Endodermal cell (in vitro differentiated cells): ENCODE measurements around the gene ALOXE3. TPM values are rescaled to one million over a fixed set of nuclear protein-coding genes. Genes with fewer than 3 reads are reported as not detected.

Experiments used
- DNase-seq: peaks from one replicate; pipeline ENCODE4 v3.0.0-alpha.2; 2017
- H3K27ac ChIP-seq: 2 replicates; pipeline ENCODE4 v1.5.1; 2013; ENCODE audit warnings: mild to moderate bottlenecking, low read depth, low read length, moderate library complexity
- H3K27me3 ChIP-seq: 2 replicates; pipeline ENCODE4 v1.6.1; 2013; ENCODE audit warnings: mild to moderate bottlenecking, low read length, moderate library complexity; ENCODE audit not compliant: insufficient read depth, control insufficient read depth, poor library complexity, severe bottlenecking
- H3K36me3 ChIP-seq: 2 replicates; pipeline ENCODE4 v1.7.0; 2013; ENCODE audit warnings: mild to moderate bottlenecking, low read length, moderate library complexity; ENCODE audit not compliant: control insufficient read depth, insufficient read depth
- H3K4me1 ChIP-seq: one replicate; pipeline ENCODE4 v1.7.0; 2013; ENCODE audit warnings: low read length; ENCODE audit not compliant: control insufficient read depth, insufficient read depth
- H3K4me3 ChIP-seq: 2 replicates; pipeline ENCODE4 v1.5.1; 2013; ENCODE audit warnings: mild to moderate bottlenecking, low read length, moderate library complexity
- H3K9ac ChIP-seq: 2 replicates; pipeline ENCODE4 v1.6.1; 2013; ENCODE audit warnings: mild to moderate bottlenecking, low read length, moderate library complexity; ENCODE audit not compliant: poor library complexity, severe bottlenecking; ENCODE audit errors: extremely low read depth
- H3K9me3 ChIP-seq: 2 replicates; pipeline ENCODE4 v1.6.1; 2013; ENCODE audit warnings: mild to moderate bottlenecking, low read length, moderate library complexity; ENCODE audit not compliant: control insufficient read depth
- H3K27ac Mint-ChIP-seq: 2 replicates; pipeline ENCODE4 v1.8.0; 2020; ENCODE audit warnings: mixed read lengths
- H3K27me3 Mint-ChIP-seq: 2 replicates; pipeline ENCODE4 v1.8.0; 2021; ENCODE audit warnings: mild to moderate bottlenecking, mixed read lengths; ENCODE audit not compliant: insufficient read depth
- H3K36me3 Mint-ChIP-seq: 2 replicates; pipeline ENCODE4 v1.8.0; 2020; ENCODE audit warnings: low read depth, mixed read lengths
- H3K4me1 Mint-ChIP-seq: 2 replicates; pipeline ENCODE4 v1.8.0; 2020; ENCODE audit warnings: mixed read lengths
- H3K4me3 Mint-ChIP-seq: 2 replicates; pipeline ENCODE4 v1.8.0; 2020; ENCODE audit warnings: mild to moderate bottlenecking, moderate library complexity, mixed read lengths
- H3K9me3 Mint-ChIP-seq: 2 replicates; pipeline ENCODE4 v1.8.0; 2020; ENCODE audit warnings: mild to moderate bottlenecking, mixed read lengths
- CTCF ChIP-seq: fragments of 200-600 bp; sonication (generic); conservative IDR thresholded peaks from 2 replicates; pipeline ENCODE4 v1.5.0; 2021; ENCODE audit warnings: antibody characterized with exemption, mild to moderate bottlenecking
- WGBS, 2 experiments: methylation state at CpG; one replicate each; pipeline versions ENCODE4 v1.1.5 to v1.1.7; 2013; ENCODE audit warnings: missing lambda C conversion rate in 2 of 2, mixed read lengths in 1 of 2; ENCODE audit not compliant: insufficient coverage in 1 of 2, insufficient read length in 1 of 2; 5-methylcytosine and 5-hydroxymethylcytosine counted together
- total RNA-seq, 2 donors: library from RNA; stranded (reverse); fragmentation: NEBNext Ultra II Directional in 1 of 2; extraction: Animal tissue kit (Norgen Biotek cat#: 25700) in 1 of 2; gene quantifications; 2 replicates in 1 of 2; 3 replicates in 1 of 2; pipeline ENCODE4 v1.2.1, GENCODE V29; 2021

The ALOXE3 gene
- total RNA-seq, 2 donors from 2014 or later = 0.13 to 0.49 TPM

GRCh38 chr17:8064561-8065019, 53.7 kb downstream of the ALOXE3 start:
- Histone ChIP-seq H3K4me1 (peaks cover 10% of the 10 kb centered on the region), H3K36me3 (no peaks in the 10 kb centered on the region), H3K27me3 (peaks cover 27% of the 10 kb centered on the region), H3K9me3 (no peaks in the 10 kb centered on the region), H3K9ac (no peak overlapping the region), H3K4me3 (no peak overlapping the region), H3K27ac (no peak overlapping the region)
- no peak for TF ChIP-seq CTCF
- Mint-ChIP-seq H3K36me3 (no peaks in the 10 kb centered on the region), H3K4me1 (peaks cover 49% of the 10 kb centered on the region), H3K27ac (no peak overlapping the region), H3K9me3 (no peaks in the 10 kb centered on the region), H3K4me3 (peak overlapping the region; percentile 69), H3K27me3 (peaks cover 12% of the 10 kb centered on the region)
- peak; percentile 58 for DNase-seq
- WGBS, 2 experiments = 70% methylated on average over 6 of the region's 6 CpGs; no CpG with 5 or more reads in 1 of the 2 experiments

GRCh38 chr17:8063761-8064534, 54.4 kb downstream of the ALOXE3 start:
- Mint-ChIP-seq H3K9me3 (no peaks in the 10 kb centered on the region), H3K4me3 (peak overlapping the region; percentile 69), H3K27me3 (peaks cover 18% of the 10 kb centered on the region)

GRCh38 chr17:8062807-8063483, 55.4 kb downstream of the ALOXE3 start:
- Histone ChIP-seq H3K27ac (no peak overlapping the region), H3K9me3 (no peaks in the 10 kb centered on the region), H3K9ac (peak overlapping the region; percentile 22), H3K4me1 (peaks cover 2% of the 10 kb centered on the region), H3K27me3 (peaks cover 36% of the 10 kb centered on the region), H3K36me3 (no peaks in the 10 kb centered on the region), H3K4me3 (peak overlapping the region; percentile 77)
- peak overlapping the region; percentile 41 for H3K27ac Mint-ChIP-seq
- no peak for TF ChIP-seq CTCF
- H3K4me3 Mint-ChIP-seq = peak overlapping the region; percentile 69
- H3K9me3 Mint-ChIP-seq = no peaks in the 10 kb centered on the region
- peaks cover 22% of the 10 kb centered on the region for H3K27me3 Mint-ChIP-seq
- no peaks in the 10 kb centered on the region for H3K36me3 Mint-ChIP-seq
- DNase-seq = peak; percentile 72
- 3 to 7% methylated on average over 13 to 15 of the region's 15 CpGs for WGBS, 2 experiments
- peaks cover 34% of the 10 kb centered on the region for H3K4me1 Mint-ChIP-seq

More at GRCh38 chr17:8063761-8064534, 54.4 kb downstream of the ALOXE3 start:
- Histone ChIP-seq H3K9me3 (no peaks in the 10 kb centered on the region), H3K4me1 (peaks cover 6% of the 10 kb centered on the region), H3K36me3 (no peaks in the 10 kb centered on the region), H3K27me3 (peaks cover 33% of the 10 kb centered on the region), H3K4me3 (peak overlapping the region; percentile 77), H3K27ac (no peak overlapping the region), H3K9ac (no peak overlapping the region)
- no peak for TF ChIP-seq CTCF
- no peaks in the 10 kb centered on the region for H3K36me3 Mint-ChIP-seq
- WGBS, 2 experiments = 14 to 26% methylated on average over 2 to 15 of the region's 28 CpGs
- no peak overlapping the region for H3K27ac Mint-ChIP-seq
- peak; percentile 73 for DNase-seq
- peaks cover 43% of the 10 kb centered on the region for H3K4me1 Mint-ChIP-seq
